Measurements from ENCODE around the gene SPECC1. TPM values are rescaled to one million over a fixed set of nuclear protein-coding genes. Genes with fewer than 3 reads are reported as not detected.

SPECC1 gene
- total RNA-seq, 1 donor from 2014 or later: 53.6 TPM

DNA sequence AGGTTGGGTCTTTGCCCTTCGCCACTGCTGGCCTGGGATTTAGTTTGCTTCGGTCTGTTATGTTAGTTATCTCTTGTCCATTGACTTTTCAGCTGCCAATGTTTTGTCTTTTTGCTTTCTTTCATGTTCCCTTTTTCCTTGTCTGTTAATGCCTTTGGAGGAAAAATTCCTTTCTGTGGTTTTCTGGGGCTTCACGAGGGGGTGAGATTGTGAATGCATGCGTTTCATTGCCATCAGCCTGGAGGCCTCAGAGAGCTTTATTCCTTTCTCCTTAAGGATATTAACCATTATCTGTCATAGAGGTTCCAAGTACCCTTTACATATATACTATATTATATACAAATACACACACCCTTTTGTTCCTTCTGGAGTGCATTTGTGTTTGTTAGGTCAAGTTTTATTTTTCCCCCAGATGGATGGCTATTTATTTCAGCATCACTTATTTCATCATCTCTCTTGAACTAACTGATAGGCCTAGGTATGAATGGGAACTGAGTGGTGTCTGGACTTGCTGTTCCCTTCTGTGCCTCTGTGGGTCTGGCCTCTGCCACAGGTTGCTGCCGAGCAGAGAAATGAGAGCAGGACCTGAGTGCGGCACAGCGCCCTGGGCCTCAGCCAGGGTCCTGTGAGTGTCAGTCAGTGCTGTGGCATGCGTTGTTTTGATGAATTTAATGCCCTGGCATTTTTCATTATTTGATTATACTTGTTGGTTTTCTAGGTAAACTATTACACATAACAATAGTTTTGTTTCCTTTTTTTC is 264.8 kb downstream of the SPECC1 start:
- DNase-seq (ENCODE audit: low spot score): no peak
- no peak for ATAC-seq
- intact Hi-C loops (cut with DNase I): no loop called here

DNA sequence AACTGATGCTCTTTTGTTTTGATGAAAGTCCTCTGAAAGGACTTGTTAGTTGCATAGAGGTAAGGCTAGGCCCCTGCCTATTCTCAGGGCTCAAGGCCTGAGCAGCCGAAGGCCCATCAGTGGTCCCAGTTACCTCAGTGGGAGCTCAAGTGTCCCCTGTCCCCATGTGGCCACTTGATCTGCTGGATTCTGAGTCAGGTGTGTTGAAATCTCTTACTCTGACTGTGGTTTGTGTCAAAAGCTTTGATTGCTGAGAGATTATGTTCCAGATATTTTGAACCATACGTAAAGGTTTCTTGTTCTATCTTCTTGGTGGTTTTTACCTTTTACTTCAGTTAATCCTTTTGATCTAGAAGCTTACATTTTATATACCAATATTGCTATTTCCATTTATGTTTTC is 266.5 kb downstream of the SPECC1 start:
- ATAC-seq (no peak), DNase-seq (ENCODE audit: low spot score) (no peak)
- intact Hi-C loops (cut with DNase I): no loop called here

DNA sequence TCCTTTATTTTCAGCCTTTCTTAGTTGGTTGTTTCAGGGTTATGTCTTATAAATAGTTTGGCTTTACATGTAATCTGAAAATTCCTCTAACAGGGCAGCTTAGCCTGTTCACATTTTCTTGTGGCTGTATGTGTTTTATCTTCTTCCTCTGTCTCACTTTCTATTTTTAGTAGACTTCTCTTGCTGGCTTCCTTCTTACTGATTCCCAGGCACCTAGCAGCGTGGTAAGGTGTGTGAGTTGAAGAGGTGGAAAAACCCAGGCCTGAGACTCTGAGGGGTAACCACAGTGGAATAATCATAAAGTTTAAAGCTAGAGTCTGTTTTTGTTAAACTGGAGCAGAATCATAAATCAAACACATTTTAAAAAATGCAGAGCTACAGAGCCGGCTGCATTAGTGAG is 267.3 kb downstream of the SPECC1 start:
- DNase-seq (ENCODE audit: low spot score): no peak
- no peak for ATAC-seq
- intact Hi-C loops (cut with DNase I): no loop called here

DNA sequence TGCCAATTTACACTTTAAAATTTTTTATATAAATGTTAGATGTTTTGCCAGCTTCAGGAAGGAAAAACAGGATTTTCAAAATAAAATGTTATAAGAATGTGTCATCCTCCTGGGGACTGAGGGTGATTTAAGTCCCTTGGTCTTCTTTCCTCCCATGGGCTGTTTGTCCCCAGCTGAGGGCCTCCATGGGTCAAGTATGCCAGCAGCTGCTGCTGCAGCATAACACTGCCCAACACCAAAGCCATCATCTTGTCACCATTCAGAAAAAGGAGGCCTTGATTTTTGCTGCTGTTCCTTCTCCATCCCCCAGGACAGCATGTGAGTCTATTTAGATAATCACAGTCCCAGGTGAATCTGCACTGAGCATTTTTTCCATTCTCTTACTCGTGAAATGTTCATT is 269.6 kb downstream of the SPECC1 start:
- ATAC-seq (no peak), DNase-seq (ENCODE audit: low spot score) (no peak)
- intact Hi-C loops (cut with DNase I): no loop called here

DNA sequence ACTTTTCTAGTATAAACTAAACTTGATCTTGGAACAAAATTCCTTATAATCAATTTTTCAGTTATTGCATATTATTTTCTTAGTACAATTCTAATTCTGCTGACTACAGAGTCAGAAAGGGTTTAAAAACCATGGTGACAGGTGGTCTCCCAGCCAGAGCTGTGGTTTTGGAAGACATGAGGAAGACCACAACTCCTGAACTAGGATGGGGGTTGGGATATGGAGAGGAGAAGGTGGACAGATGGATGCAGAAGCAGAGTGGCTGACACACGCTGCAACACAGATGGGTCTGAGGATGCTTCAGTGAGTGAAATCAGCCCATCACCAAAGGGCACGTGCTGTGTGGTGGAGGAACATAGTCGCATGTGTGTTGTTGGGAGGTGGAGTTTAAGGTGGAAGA is 270.5 kb downstream of the SPECC1 start:
- ATAC-seq (no peak), DNase-seq (ENCODE audit: low spot score) (no peak)
- intact Hi-C loops (cut with DNase I): no loop called here

DNA sequence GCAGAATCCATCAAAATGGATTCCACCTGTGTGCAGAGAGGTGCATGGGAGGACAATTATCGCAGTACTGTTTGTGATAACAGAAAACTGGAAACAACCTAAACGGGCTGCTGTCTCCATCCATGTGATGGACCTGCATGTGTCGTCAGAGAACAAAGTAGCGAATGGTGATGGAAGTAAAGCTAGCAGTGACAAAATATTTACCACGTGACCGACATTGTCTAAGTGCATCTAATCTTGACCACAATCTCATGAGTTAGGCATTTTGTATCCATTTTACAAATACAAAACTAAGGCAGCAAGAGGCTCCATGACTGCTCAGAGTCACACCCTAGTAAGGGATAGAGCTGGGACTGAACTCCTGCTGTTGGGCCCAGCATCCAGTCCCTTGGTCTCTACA is 270.9 kb downstream of the SPECC1 start:
- no peak for DNase-seq (ENCODE audit: low spot score)
- ATAC-seq: no peak
- intact Hi-C loops (cut with DNase I): no loop called here

DNA sequence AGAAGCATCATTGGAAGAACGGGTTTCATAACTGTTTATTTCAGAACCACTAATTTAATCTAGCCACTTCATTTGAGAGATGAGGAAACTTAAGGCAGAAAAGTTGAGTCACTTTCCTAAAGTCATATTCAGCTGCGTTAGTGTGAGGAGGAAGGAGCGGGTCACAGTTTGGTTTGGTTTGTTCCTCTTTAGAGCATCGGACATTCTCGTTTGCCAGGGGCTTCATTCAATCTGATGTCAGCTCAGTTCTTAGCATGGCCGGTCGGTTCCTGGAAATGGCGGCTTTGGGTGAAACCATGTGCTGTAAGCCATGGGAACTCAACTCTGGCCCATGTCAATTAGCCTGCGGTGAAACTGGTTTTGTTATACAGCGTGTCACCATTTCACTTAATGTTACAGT is 271.7 kb downstream of the SPECC1 start:
- ATAC-seq (no peak), DNase-seq (ENCODE audit: low spot score) (no peak)
- intact Hi-C loops (cut with DNase I): no loop called here

DNA sequence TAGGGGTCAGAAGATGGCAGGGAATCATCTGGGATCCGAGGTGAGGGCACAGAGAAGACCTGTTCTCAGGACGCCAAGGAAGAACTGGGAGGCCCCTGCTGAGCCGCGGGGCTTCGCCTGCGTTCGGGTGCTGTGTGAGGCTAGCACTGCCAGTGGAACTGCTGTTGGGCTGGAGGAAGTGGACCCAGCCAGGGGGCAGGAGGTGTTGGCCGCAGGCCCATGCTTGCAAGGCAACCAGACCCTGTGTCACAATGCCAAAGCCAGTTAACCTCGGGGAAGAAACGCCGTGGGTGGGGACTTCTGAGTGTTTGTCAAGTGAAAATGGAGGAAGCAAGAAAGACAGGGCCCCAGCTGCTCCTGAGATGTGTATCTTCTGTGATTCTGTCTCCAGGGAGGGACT is 272.7 kb downstream of the SPECC1 start:
- DNase-seq (ENCODE audit: low spot score) (peak; percentile 67), ATAC-seq (peak; percentile 34)
- intact Hi-C loops (cut with DNase I): no loop called here

DNA sequence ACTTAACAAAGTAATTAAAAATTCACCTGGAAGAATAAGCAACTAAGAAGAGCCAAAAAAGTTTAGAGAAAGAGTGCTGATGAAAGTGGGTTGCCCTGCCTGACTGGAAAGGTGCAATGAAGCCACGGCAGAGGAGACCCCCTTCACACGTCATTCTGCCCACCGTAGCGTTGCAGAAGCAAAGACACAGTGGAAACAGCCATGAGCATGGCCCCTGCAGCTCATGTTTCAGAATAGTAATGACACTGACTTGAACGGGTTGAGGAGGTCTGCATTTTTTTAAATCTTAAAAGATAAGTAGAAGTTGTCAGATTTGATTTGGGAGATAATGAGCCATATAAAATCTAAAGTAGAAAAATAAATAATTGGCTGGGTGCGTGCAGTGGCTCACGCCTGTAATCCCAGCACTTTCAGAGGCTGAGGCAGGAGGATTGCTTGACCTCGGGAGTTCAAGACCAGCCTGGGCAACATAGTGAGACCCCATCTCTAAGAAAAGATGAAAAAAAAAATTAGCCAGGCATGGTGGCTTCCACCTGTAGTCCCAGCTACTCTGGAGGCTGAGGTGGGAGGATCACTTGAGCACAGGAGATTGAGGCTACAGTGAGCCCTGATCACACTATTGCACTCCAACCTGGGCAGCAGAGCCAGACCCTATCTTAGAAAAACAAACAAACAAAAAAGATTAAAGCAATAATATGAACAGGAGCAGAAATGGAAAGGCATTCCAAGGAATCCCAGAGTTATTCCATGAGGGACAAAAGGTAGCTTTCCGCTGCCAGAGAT is 273.6 kb downstream of the SPECC1 start:
- DNase-seq (ENCODE audit: low spot score): no peak
- intact Hi-C loops (cut with DNase I): no loop called here
- no peak for ATAC-seq

DNA sequence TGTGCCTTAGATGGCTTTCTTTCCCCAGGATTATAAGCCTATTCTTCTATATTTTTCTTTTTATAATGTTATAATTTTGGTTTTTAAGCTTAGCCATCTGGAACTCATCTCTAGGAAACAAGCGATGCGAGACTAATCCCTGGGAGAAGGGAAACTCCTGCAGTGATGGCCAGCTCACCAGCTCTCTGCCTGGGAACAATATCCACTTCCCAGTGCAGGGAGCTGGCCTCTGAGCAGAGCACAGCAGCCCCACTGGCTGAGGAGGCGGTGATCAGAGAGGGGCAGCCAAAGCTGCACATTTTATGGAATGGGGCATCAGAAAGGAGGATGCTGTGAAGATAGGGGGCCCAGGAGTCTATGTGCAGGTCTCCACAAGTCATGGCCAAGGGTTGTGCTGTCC is 274.9 kb downstream of the SPECC1 start:
- DNase-seq (ENCODE audit: low spot score): no peak
- no peak for ATAC-seq

DNA sequence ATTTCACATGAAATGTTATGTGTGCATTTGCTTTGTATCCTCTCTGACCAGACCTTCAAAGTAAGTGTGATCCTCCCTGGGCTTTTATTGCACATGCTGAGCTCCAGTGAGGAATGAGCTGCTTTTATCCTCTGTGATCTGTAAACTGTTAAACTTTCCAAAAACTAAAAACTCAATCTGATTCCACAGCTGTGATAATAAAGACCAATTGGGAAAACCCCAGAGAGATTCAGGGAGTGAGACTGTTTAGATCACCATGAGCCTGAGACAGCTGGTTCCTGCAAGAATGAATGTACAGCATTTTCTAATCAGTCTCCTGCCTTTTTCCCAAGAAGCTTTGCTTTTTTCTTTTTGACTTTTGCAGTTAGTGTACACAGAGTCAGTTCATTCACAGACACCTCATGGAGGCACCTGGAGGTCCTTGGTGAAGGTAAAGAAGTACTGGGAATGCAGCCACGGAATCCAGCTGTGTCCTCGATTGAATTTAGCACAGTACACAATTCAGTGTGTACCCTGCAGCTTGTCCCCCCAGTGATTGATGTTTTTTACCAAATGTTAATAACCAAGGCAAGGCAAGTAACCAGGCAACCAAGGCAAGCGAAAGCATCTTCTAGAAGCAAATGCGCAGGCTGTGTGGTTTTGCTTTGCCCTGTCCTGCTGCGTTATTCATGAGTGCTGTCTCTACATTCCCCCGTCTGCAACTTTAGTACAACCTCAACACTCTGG is 275.6 kb downstream of the SPECC1 start:
- intact Hi-C loops (cut with DNase I): no loop called here
- no peak for DNase-seq (ENCODE audit: low spot score)
- ATAC-seq: peak; percentile 76

More for the DNA sequence above, 274.9 kb downstream of the SPECC1 start:
- intact Hi-C loops (cut with DNase I): no loop called here

DNA sequence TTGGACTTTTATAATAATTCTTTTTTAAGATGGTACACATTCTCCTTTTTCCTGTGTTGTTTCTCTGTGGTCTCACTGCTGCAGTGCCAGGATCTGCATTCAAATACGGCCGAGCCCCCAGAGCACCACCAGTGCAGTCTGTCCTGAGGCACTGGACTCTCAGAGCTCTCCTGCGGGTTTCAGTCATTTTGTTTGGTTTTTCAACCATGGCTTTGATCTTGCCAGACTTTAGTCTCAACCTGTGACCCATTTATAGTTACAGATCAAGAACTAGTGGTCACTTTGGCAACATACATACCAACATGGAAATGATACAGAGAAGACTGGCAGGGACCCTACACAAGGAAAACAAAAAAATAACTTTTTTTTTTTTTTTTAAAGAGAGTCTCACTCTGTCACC is 280.8 kb downstream of the SPECC1 start:
- DNase-seq (ENCODE audit: low spot score) (no peak), ATAC-seq (no peak)
- intact Hi-C loops (cut with DNase I): no loop called here

DNA sequence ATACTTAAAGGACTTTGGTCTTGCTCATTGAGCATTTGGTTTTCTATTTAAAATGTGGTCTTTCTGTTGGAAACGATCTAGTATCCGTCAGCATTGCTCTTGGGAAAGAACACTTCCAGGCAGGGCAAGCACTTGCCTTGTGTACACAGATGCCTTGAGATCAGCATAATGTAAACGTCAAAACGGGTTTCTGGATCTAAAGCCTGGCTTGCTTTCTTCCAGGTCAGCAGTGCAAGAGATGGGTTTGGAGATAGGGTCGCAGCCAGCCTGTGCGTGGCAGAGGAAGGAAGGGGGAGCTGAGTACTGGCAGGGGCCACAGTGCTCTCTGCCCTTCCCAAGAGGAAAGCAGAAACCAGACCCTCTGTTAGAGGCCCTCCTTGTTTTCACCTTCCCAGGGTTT is 282.7 kb downstream of the SPECC1 start:
- intact Hi-C loops (cut with DNase I): no loop called here
- no peak for ATAC-seq
- no peak for DNase-seq (ENCODE audit: low spot score)

DNA sequence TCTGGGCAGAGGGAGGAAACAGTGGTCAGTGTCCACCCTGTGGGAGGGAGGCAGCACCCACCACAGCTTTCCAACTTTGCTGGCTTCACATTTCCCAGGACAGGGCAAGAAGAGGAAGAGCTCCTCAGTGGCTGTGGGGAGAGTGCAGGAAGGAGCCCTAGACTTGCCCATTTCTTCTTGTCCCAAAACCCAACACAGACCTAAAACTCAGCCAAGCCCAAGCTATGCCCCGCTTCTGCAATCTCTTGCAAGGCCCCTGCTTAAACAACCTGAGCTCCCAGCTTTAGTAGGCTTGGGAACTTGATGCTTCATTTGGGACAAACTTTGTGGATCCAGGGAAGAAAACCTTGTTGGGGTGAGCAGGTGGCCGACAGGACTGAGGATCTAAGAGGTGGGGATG is 284.3 kb downstream of the SPECC1 start:
- DNase-seq (ENCODE audit: low spot score) (no peak), ATAC-seq (no peak)
- intact Hi-C loops (cut with DNase I): no loop called here

DNA sequence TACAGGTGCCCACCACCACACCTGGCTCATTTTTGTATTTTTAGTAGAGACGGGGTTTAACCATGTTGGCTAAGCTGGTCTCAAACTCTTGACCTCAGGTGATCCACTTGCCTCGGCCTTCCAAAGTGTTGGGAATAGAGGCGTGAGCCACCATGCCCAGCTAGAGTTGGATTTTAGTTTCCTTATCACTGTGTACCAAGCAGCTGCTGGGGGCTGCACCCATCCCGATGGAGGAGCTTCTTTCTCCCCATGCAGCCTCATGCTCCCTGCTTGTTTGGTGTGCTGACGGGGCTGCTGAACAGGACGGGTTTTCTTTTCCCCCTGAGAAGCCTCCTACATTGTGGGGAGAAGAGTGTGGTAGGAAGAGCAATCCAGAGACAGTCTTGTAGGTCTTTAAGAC is 285.0 kb downstream of the SPECC1 start:
- no peak for ATAC-seq
- intact Hi-C loops (cut with DNase I): no loop called here
- DNase-seq (ENCODE audit: low spot score): no peak

DNA sequence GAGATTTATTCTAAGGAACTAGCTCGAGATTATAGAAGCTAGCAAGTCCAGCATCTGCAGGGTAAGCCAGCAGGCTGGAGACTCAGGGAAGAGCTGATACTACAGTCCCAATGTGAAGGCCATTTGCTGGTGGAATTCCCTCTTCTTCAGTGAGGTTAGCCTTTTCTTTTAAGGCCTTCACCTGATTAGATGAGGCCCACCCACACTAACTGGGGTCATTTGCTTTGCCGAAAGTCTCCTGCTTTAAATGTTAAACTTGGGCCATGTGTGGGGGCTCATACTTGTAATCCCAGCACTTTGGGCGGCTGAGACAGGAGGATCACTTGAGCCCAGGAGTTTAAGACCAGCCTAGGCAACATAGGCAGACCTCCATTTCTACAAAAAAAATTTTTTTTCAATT is 289.9 kb downstream of the SPECC1 start:
- intact Hi-C loops (cut with DNase I): no loop called here
- no peak for DNase-seq (ENCODE audit: low spot score)

DNA sequence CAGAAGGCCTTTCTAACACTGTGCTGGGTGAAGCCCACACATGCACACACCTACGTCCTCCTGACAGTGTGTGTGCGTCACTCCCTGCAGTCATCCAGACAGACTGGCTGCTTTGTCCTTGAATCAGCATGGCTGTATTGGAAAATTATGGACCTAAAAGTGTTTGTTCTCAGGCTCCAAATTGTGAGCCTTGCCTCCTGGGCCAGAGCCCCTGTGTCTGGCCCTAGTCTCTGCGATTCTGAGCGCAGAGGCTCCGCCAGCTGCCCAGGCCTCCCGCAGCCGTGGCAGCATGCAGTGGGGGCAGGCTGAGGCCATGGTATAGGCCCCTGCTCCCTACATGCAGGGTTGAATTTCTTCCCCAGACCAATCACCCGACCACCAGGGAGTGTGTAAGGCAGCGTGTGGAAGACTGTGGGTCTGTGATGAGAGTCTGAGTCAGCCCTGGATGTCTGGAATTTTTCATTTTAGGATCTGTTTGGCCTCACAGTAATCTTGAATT is 291.3 kb downstream of the SPECC1 start:
- DNase-seq (ENCODE audit: low spot score): no peak
- ATAC-seq: no peak
- intact Hi-C loops (cut with DNase I): loop anchor here (10.0 kb wide), 1 partner anchor 86 kb away; no protein-coding TSS in a partner anchor

More for the DNA sequence above, 289.9 kb downstream of the SPECC1 start:
- no peak for ATAC-seq

DNA sequence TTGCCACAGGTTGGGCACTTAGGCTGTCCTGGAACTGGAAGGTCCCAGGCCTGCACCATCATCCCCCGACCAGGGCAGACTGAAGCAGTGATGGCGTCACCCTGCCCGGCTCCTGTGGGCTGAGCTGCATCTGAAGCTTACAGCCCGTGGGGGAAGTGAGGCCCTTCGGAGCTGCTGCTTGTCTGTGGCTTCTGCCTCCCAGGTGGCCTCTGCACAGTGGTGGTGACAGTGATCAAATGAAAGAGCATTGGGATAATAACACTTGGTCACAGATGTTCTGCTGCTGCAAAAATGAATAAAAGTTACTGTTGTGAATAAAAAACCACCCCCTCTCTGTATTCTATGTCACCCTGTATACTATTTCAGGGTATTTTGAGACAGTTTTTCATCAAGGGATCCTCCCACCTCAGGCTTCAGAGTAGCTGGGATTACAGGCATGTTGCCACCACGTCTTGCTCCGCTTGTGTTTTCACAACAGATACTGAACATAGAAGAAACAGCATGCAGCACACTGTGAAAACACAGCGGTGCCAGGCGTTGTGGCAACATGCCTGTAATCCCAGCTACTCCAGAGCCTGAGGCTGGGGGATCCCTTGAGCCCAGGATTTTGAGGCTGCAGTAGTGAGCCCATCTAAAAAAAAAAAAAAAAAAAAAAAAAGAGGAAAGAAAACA is 293.2 kb downstream of the SPECC1 start:
- ATAC-seq (no peak), DNase-seq (ENCODE audit: low spot score) (no peak)
- intact Hi-C loops (cut with DNase I): loop anchor here (10.0 kb wide), 1 partner anchor 88 kb away; no protein-coding TSS in a partner anchor

DNA sequence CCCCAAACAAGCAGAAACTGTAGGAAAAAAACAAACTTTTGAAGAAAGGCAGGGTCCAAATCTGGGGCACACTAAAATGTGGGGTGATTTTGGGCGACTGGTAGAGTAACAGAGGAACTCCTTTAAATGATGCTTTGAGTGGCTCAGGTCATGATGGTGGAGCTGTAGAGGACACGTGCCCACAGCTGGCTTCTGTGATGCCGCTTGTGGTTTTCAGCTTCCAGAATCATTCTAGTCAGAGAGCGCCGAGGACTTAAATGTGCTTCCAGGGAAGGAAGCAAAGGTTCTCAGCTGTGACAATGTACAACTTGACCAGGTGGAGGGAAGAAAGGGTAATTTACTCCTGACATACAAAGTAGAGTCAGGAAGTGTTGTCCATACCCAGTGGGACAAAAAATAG is 295.8 kb downstream of the SPECC1 start:
- DNase-seq (ENCODE audit: low spot score) (no peak), ATAC-seq (no peak)
- intact Hi-C loops (cut with DNase I): loop anchor here (10.0 kb wide), 1 partner anchor 90 kb away; no protein-coding TSS in a partner anchor

All from sciatic nerve (tissue), 2 donors.